Germinal center (tissue), 1 donor: ENCODE data around the gene HIF1AN.

Experiments used
- DNase-seq: peaks from one replicate; pipeline ENCODE4 v3.0.0; 2012; ENCODE audit warnings: mixed read lengths, low spot score

The HIF1AN gene

DNA sequence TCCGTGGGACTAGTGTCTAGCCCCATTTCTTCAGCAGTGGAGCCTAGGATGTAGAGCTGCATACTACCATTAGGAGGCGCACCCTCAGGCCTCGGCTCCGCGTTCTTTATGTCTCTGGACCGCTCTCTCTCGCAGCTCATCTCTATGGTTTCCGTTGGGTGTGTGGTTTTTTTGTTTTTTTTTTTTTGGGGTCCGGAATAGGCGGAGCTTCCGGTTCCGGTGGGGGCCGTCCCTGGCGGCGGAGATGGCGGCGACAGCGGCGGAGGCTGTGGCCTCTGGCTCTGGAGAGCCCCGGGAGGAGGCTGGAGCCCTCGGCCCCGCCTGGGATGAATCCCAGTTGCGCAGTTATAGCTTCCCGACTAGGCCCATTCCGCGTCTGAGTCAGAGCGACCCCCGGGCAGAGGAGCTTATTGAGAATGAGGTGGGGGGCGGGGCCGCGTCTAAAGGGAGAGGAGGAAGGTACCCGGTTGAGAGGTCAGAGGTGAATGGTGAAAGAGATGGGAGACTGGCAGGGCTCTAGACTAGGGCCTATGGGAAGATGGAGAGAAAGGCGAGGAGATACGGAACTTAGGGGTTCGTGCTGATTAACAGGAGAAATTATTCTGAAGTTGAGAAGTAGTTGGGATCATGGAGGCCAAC lies at the start of gene HIF1AN:
HIF1AN (plus strand) TSS at position 229 of the 639 bp plus-strand sequence; CDS start at position 245, 16 bp downstream.
- peak; percentile 95 for DNase-seq

DNA sequence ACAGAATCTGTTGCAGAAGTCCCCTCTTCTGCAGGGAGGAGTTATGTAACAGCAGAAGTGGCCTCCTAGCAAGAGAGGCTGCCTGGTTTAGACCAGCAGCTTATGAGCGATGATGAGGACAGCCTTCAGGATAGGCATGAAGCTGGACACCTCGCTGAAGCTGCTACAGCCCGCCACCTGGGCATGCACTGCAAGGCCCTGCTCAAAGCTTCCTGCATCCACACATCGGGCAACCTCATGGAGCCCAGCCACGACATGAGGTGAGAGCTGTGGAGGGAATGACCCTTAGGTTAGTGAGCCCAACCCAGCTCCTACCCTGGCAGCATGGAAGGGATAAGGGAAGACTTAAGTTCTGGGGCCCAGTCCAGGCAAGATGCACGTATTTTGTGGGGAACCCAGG lies 48.2 kb upstream of the HIF1AN start:
- no peak for DNase-seq

DNA sequence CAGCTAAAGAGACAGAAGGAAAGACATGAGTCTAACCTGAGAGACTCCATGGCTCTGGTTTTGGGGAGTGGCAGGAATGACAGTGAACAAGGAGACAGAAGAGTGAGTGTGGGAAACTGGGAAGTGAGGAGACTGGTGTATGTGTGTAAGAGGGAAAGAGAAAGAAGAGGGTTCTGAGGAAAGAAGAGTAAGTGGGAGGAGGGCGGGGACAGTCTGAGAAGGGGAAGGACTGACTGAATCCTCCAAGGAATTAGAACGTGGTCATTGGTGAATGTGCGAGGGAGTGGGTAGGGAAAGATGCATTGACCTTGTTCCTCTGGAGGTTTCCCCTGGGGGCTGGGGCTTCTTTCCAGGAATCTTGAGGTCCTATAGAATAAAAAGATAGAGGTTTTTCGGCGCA lies 46.3 kb upstream of the HIF1AN start:
- DNase-seq, result no peak

DNA sequence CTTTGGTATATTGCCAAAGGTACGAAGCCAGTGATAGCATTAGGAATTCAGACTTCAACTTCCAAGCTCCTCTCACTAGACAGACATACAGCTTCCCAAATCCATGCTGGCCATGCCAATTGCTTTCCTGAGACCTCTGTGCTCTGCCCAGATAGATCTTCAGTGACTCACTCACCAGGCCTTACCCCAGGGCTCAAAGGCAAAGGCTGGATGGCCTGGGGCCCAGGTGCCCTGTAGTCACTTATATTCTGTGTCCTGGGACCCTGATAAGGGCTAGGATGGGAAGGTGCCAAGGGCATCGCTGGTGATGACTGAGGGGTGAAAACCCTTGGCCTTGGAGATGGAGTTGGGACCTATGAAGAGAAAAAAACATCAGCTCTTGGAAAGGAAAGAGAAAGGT lies 45.2 kb upstream of the HIF1AN start:
- no peak for DNase-seq

DNA sequence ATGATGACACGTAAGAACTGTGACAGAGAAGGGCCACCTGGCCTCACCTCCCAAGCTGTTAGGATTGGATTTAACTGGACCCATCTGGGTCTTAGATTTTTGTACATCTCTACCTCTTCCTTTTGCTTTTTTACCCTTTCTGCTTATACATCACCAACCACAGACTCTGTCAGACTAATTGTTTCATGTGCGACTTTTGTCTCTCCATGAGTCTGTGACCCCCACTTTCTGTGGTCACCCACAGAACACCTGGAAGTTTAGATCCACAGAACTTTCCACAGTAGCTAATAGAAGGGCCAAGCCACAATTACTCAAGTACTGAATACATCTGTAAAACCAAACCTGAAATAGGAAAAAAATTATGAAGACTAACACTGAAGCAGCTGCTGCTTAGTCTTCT lies 39.2 kb upstream of the HIF1AN start:
- DNase-seq, result no peak

DNA sequence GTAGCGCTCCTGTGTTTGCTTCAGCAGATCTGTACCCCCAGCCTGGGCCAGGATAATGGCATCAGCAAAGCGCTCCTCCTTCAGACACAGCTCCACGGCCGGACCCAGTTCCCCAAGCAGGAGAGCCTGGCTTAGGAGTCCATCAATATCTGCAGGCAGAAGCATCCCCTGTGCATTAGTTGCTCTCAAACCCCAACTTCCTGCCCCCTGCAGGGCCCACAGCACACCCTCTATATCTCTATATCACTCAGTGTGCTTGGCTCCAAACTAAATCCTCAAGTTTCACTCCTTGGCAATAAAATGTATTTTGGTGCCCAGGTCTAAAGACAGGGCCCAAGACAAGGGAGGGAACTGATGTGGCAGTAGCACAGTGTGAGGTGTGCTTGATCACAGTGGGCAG lies 37.7 kb upstream of the HIF1AN start:
- DNase-seq, result no peak

DNA sequence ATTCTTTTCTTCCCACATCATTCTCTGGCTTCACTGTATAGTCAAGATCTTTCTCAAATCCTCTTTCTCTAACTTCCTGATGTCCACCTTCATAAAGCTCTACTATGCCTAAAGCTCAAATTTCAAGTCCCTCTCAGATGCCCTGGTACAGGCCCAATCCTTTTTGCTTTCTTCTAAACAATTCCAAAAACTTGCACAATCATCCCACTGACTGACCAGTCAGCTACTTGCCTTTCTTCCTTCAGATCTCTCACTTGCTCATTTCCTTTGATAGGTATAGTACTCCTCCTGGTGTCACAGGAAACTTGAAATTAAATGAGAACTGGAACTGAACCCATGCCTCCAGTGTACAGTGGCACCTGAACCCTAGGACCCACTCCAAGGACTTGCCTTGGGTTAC lies 34.3 kb upstream of the HIF1AN start:
- no peak for DNase-seq

DNA sequence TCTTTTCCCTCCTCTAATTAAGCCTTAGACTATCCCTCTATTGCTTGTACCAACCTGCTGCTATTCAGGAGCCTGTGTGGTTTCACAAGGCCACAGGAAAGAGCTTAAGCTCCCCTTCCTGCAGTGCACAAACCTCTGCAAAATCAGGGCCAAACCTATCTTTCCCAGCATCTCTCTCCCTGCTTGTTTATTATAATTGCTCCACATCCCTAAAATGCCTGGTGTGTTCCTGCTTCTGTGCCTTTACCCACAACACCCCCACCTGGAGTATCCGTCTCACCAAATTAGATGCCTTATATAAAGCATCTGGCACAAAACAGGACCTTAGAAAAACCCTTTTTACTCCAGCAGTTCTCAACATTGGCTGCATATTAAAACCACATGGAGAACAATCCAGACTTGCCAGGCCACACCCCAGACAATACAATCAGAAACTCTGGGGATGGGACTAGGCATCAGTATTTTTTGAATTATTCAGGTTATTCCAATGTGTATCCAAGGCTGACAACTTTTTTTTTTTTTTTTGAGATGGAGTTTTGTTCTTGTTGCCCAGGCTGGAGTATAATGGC lies 32.7 kb upstream of the HIF1AN start:
- no peak for DNase-seq

DNA sequence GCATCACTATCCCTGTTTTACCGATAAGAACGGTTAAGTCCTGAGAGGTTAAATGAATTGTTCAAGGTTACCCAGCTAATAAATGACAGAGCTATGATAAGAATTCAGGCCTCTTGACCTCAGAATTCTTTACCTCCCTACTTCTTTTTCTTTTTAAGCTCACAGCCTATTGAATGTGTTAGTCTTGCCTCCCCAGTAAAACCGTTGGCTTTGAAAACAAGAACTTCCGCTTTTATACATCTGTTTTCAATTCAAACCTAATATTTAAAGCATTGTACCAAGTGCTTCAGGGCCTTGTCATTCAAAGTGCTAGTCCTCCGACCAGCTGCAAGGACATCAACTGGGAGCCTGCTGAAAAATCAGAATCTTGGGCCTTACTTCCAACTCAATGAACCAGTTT lies 31.6 kb upstream of the HIF1AN start:
- no peak for DNase-seq

DNA sequence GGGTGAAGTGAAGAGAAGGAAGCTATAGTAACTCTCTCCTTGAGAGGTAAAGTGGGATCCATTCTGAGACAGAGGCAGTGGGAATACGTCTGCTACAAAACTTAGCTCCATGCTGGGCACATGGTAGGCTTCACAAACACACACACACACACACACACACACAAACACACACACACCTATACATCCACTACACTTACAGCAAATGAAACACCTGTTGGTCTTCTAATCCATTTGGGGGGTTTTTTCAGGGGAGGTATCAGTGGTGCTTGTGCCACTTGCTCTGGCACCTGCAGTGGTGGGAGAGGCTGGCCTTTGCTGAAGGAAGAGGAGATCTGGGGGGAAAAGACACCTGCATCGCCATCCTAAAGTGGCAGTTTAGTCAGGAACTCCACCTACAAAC lies 30.6 kb upstream of the HIF1AN start:
- no peak for DNase-seq

DNA sequence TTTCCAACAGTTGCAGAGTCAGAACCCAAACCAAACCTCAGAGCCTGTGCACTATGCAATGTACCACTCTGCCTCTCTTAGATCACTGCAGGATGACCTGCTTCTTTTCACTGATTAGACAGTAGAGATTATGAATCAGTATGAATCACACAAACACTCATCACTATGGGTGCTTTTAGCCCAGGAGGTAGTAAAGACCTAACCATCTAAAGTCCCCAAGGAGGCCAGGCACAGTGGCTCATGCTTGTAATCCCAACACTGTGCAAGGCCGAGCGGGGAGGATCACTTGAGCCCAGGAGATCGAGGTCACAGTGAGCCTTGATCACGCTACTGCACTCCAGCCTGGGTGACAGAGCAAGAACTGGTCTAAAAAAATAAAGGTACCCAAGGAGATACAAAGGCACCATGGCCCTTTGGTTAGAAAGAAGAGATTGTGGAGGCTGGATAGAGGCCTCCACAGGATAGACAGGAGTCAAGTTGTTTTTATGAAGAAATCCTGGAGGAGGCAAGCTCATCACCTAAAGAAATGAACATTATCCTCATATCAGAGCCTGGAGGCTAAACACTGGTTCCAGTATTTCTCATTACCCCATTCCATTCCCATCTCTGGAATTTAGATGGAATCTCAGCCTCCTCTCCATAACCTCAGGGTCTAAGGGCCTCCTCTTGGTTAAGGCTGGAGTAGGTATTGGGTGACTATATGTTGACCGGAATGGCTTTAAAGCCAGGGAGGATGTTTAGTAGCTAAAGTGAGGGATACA lies 29.0 kb upstream of the HIF1AN start:
- no peak for DNase-seq

DNA sequence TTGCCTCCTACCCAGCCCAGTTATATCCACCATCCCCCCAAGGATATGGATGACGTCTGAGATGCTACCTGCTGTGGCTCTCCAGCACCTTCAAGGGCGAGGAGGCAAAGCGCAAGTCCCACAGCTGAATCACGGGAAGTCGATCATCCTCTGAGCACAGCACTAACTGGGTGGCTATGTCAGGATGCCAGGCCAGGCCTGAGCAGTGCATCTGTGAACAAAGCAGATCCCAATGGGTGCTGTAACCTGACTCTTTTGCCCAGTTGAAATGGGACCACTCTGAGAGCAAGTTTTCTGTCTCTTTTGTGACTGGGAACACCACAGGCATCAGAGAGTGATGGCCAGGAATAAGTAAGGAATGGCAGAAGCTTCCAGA lies 28.4 kb upstream of the HIF1AN start:
- no peak for DNase-seq

DNA sequence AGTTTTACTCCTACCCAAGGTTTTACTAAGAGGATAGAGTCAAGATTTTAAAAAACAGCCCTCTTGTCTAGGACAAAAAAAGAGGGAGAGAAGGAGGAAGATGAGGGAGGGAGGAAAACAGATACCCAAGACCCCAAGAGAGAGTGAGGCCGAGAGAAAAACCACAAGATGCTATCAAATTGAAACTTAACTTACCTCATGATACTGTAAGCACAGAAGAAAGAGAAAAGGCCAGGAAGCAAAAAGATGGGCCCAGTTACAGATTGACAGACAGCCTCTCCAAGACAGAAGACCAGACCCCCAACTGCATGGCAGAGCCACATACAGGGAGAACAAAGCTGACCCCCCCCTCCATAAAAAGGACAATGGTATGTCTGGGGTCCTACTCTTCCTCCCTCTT lies 27.5 kb upstream of the HIF1AN start:
- DNase-seq, result no peak

DNA sequence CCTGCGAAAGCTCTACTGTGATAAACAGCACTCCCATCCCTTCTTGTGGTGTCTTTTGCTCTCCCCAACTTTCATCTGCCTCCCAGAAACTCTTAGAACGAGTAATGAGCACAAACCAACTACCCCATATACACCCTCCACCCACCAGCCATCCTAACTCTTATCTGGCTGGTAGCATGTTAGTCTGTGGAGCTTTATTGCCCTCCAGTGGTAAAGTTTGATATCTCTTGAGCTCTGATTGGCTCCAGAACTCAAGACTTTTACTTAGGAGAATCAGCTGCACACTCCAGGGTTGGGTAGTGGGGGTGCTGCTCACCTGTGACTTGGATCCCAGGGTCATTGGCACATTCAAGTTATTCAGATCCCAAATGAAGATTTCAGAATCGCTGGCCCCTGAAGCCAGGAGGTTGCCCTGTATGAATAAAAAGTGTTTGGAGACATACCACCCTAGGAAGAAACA lies 27.0 kb upstream of the HIF1AN start:
- peak; percentile 54 for DNase-seq

DNA sequence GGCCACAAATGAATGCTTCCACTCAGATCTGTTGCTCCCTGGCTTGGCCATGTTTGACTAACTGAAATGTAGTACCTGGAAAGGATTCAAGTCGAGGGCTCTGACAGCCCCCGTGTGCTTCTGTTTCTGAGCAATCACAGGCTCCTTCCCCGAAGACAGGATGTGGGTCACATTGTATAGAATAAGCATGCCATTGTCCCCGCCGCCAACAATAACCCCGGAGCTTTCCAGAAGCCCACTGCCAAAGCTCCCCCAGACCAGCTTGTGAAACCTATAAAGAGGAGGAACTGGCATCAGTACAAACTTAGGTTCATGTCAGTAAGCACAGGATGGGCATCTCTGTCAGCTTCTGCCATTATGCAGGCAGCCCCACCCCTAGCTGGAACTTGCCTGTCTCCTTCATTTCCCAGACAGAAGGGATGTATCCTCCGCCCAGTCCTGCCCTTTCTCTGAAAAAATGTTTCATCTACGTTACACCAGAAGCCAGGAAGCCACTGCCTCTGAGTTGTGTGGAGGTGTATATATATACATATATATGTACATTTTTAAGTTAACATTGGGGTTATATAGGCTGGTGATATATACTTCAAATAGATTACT lies 26.4 kb upstream of the HIF1AN start:
- DNase-seq, result no peak

DNA sequence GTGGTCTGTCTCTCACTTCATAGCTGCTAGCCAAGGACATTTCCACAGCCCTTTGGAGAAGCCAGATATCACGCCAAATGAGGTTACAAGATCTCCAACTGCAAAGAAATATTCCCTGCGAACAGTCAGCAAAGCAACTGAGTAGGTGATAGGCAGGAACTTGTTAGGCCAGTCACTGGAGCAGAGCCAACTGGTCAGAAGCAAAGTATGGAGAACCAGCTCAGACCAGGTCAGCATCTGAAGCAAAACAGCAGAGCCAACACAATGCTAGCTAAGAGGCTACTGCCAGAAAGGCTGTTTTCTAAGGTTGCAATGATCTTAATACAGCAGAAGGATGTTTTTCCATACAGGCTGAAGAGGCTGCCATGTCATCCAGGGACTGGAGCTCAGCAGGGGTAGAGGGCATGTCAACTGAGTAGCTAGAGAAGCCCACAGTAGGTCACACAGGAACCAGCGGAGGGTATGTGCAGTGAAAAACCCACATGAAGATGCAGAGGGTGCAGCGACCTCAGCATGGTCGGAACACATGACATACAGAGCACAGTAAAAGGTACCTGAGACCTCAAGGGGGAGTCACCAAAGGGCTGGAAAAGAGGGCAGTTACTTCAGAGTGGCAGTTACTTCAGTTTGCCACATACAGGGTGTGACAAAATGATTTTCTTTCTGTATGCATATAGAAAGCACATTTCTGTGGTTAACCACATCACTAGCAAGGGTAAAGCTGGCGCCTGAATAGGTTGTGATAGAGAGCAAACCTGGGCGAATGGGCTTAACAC lies 25.0 kb upstream of the HIF1AN start:
- no peak for DNase-seq

DNA sequence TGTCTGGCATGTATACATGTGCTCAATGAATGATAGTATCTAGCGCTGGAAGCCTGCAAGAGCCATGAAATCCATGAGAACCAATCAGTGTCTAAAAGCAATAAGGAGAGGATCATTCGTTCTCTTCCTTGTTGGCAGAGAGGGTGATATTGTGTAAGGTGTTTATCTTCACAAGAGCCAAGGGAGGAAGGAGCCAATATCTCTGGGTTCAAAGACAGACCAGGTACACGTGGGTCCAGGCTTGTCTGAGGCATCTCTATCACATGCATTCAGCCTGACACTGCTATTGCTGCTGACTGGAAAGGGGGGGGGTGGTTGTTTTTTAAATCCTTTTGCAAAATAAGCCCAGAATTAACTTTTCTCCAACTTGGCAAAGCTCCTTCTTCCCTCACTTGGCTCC lies 20.1 kb upstream of the HIF1AN start:
- DNase-seq, result no peak

DNA sequence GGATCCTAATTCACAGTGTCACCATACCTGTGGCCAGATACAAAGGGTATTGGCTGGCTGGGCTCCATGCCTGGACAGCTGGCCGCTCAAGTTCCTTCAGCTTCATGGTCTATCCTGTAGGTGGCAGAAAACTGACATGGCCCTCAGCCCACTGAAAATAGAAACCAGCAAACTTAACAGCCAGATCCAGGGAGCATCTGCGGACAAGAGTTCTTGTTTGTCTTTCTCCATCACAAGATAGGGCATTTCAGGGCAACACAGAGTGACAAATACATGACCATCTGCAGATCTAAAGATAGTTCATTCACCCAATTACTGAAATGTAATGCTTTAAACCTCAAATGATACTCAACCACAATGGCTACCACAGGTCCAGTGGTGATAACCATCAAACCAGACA lies 18.9 kb upstream of the HIF1AN start:
- no peak for DNase-seq

DNA sequence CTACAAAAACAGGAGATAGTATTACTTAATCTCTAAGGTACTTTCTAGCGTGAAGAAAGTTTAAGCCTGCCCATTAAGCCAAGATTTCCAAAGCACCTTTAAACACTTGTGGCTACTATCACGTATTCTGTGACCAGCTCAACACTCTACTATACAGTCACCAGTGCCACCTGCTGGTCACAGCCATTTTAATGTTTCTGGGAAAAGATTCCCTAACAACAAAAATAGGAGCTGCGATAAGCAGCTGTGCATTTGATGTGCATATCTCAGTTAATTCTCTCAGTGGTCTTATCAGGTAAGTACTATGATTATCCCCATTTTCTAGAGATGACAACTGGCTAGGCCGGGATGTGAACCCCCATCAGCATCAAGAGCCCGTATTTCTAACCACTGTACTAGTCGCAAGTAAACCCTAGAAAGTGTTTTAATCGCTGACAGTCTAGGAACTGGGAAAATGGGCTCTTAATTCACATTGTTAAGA lies 16.9 kb upstream of the HIF1AN start:
- peak; percentile 40 for DNase-seq

DNA sequence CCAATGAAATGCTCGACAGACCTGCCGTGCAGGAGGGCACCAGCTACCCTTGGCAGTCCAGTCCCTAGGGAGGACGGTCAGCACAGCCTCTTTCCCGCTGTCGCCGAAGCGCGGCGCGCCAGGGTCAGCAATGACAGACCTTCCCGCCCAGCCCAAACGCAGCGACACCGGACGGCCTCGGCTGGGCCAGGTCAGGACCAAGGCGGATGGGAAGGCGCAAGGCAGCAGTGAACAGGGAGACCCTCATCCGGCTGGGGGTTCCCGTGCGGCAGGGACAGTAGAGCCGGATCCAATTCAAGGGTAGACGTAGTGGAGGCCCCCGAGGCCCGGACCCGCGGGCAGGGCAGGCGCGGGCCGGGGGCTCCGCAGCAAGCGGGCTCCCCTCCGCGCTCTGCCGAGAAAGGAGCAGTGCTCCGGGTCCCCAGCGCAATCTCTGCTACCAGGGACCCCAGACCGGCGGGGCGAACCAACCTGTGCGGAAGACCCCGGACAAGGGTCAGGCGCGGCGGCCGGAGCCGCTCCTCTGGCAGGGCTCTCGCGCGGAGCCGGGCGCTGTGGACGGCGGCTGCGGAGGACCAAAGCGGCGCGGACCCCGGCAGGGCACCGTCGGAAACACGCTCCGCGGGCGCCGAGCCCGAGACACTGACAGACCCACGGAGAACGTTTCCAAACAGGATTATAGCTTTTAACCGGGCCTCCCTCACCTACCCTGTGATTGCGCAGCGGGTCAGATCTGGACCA lies 16.3 kb upstream of the HIF1AN start, which contains the start of gene SEC31B:
SEC31B (minus strand) TSS at position 551 of the 741 bp plus-strand sequence. CDS start 2,909 bp downstream, outside the sequence.
- no peak for DNase-seq

DNA sequence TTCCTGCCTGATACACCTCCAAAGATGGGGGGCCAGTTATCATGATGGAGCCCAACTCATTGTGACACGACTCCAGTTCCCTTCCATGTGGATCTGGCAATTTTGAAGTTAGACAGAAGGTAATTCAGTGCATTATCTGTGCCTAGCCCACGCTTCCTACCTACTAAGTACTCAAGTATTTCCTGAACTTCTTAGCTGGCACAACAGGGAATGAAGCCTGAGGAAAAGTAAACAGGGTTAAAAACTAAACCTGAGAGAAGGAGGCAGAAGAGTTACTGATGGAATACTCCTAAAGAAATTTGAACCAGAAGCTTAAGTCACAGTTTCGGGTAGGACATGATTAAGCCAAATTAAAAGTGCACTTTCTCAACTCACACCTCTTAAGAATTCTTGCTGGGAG lies 14.9 kb upstream of the HIF1AN start:
- DNase-seq, result no peak
